ENCODE data around the gene GAA. TPM values are rescaled to one million over a fixed set of nuclear protein-coding genes. Genes with fewer than 3 reads are reported as not detected.

The GAA gene
- total and polyA plus RNA-seq, 2 of the 13 experiments (the other 11 are each of a cell fraction or from before 2014, with no cell fraction given) = 21.6 to 36.4 TPM

DNA sequence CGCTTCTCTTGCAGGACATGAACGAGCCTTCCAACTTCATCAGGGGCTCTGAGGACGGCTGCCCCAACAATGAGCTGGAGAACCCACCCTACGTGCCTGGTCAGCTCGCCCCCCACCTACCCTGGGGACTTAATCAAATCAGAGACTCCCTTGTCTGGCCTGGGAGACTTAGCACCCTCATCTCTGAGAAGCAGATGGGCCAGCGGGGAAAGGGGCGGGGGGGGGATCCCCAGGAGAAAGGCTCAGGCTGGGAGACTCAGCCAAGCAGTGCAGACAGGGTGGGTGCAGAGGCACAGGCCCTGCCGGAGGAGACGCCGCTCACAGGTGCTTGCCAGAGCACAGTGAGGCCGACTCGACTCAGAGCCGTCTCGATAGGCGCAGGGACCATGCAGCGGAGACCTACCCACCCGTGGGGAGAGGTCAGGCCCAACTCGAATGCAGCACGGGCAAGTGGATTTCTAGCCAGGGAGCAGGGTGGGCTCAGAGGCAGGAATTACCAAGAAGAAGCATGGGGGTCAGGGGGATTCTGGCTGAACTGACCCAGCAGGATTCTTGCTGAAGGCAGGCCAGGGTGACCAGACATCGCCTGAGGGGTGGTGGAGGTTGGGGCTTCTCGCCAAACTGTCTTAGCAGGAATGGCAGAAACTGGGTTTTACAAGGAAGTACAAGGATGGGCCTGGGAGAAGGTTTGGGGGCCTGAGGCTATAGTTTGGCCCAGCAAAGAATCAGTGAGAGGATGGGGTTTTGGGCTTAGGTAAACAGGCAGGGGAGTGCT, 9.7 kb downstream of the GAA start:
- 91% methylated on average over 20 of the region's 21 CpGs for WGBS (ENCODE audit: low lambda C conversion rate)
- Histone ChIP-seq H3K27ac (ENCODE audit: extremely low read length, insufficient read depth, low read length) (no peak overlapping the region), H3K9ac (ENCODE audit: insufficient read depth, low read depth, low read length) (no peak overlapping the region), H2AFZ (ENCODE audit: low read length) (no peak overlapping the region), H3K4me2 (ENCODE audit: low read depth, low read length) (no peak overlapping the region), H3K27me3 (ENCODE audit: control insufficient read depth in 1 of 2, insufficient read depth in 2 of 2, low read length in 2 of 2) (no peaks in the 10 kb centered on the region), H3K9me3 (ENCODE audit: low read length) (no peaks in the 10 kb centered on the region), H3K36me3 (replicated peaks in 1 of 2; ENCODE audit: control insufficient read depth in 1 of 2, insufficient read depth in 2 of 2, low read length in 2 of 2) (no peaks in the 10 kb centered on the region; a peak in 1 of 5 replicates), H3K4me3 (replicated peaks in 1 of 3; ENCODE audit: insufficient read depth in 1 of 3, low read depth in 2 of 3, low read length in 3 of 3) (no peak overlapping the region), H3K79me2 (ENCODE audit: insufficient read depth, low read length) (no peaks in the 10 kb centered on the region), H4K20me1 (ENCODE audit: insufficient read depth, low read length) (no peaks in the 10 kb centered on the region), H3K4me1 (ENCODE audit: insufficient read depth, low read length) (no peaks in the 10 kb centered on the region)
- intact Hi-C loops (cut with micrococcal nuclease; ENCODE audit: unreplicated experiment) (no loop called here), in situ Hi-C loops (cut with HindIII; ENCODE audit: extremely low pct_ligation_motif_present, low pct_unique_long_range_greater_than_20kb) (no loop called here)
- ChIA-PET POLR2A (interaction anchor here (1.6 kb wide), 1 partner anchor 10 kb away, joined by 7 read pairs; the partner anchor contains the start of gene GAA), CTCF (ENCODE audit: low intra/inter-chr PET ratio, low total read pairs) (no interaction called here)
- FAIRE-seq (no peak), ATAC-seq (no peak), DNase-seq (ENCODE audit: low spot score) (no peak)
- BruUV-seq (replicated peaks) = no TSS peak
- TF ChIP-seq, protein P1, sequence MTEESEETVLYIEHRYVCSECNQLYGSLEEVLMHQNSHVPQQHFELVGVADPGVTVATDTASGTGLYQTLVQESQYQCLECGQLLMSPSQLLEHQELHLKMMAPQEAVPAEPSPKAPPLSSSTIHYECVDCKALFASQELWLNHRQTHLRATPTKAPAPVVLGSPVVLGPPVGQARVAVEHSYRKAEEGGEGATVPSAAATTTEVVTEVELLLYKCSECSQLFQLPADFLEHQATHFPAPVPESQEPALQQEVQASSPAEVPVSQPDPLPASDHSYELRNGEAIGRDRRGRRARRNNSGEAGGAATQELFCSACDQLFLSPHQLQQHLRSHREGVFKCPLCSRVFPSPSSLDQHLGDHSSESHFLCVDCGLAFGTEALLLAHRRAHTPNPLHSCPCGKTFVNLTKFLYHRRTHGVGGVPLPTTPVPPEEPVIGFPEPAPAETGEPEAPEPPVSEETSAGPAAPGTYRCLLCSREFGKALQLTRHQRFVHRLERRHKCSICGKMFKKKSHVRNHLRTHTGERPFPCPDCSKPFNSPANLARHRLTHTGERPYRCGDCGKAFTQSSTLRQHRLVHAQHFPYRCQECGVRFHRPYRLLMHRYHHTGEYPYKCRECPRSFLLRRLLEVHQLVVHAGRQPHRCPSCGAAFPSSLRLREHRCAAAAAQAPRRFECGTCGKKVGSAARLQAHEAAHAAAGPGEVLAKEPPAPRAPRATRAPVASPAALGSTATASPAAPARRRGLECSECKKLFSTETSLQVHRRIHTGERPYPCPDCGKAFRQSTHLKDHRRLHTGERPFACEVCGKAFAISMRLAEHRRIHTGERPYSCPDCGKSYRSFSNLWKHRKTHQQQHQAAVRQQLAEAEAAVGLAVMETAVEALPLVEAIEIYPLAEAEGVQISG (CRISPR knock-in tag; IDR thresholded peaks at IDR 0.05) = no peak
- TF ChIP-seq SOX6 (IDR thresholded peaks at IDR 0.05) (no peak), SOX6 (CRISPR knock-in tag; IDR thresholded peaks at IDR 0.05) (no peak), MTA3 (CRISPR knock-in tag; IDR thresholded peaks at IDR 0.05) (no peak), FOSL2 (CRISPR knock-in tag; IDR thresholded peaks at IDR 0.05) (no peak), ZNF382 (CRISPR knock-in tag; IDR thresholded peaks at IDR 0.05; ENCODE audit: borderline replicate concordance) (no peak), GLMP (CRISPR knock-in tag; IDR thresholded peaks at IDR 0.05; ENCODE audit: borderline replicate concordance) (no peak), ZNF510 (CRISPR knock-in tag; IDR thresholded peaks at IDR 0.05; ENCODE audit: low read depth) (no peak), ATF7-NPFF (CRISPR knock-in tag; IDR thresholded peaks at IDR 0.05; ENCODE audit: low read depth) (no peak), SAFB2 (CRISPR knock-in tag; IDR thresholded peaks at IDR 0.05; ENCODE audit: borderline replicate concordance, low read depth) (no peak), ZNF790 (CRISPR knock-in tag; IDR thresholded peaks at IDR 0.05; ENCODE audit: borderline replicate concordance) (no peak), PBX3 (CRISPR knock-in tag; IDR thresholded peaks at IDR 0.05; ENCODE audit: borderline replicate concordance) (no peak), JUN (CRISPR knock-in tag; IDR thresholded peaks at IDR 0.05) (no peak), ESRRA (CRISPR knock-in tag; IDR thresholded peaks at IDR 0.05; ENCODE audit: low read depth) (no peak), RXRA (CRISPR knock-in tag; IDR thresholded peaks at IDR 0.05) (no peak)
- TF ChIP-seq, protein P2, sequence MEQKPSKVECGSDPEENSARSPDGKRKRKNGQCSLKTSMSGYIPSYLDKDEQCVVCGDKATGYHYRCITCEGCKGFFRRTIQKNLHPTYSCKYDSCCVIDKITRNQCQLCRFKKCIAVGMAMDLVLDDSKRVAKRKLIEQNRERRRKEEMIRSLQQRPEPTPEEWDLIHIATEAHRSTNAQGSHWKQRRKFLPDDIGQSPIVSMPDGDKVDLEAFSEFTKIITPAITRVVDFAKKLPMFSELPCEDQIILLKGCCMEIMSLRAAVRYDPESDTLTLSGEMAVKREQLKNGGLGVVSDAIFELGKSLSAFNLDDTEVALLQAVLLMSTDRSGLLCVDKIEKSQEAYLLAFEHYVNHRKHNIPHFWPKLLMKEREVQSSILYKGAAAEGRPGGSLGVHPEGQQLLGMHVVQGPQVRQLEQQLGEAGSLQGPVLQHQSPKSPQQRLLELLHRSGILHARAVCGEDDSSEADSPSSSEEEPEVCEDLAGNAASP (CRISPR knock-in tag; IDR thresholded peaks at IDR 0.05; ENCODE audit: borderline replicate concordance) = no peak

Measured in HepG2 (cell line).